NK-92 (cell line): Measurements from ENCODE around the gene FASTK.

ENCODE experiments used
- DNase-seq: peaks from one replicate; lab custom pipeline; 2025; ENCODE audit not compliant: unreplicated experiment; lab: John Stamatoyannopoulos, UW

FASTK gene

GRCh38 chr7:151068069-151068773 is 12.4 kb downstream of the FASTK start:
- DNase-seq: no peak

- DNase-seq: no peak
These were observed 14.2 kb downstream of the FASTK start for GRCh38 chr7:151066273-151066974.

GRCh38 chr7:151065516-151065915 is 15.1 kb downstream of the FASTK start:
- no peak for DNase-seq

GRCh38 chr7:151064993-151065392 is 15.6 kb downstream of the FASTK start:
- DNase-seq: no peak

GRCh38 chr7:151064454-151064853 is 16.2 kb downstream of the FASTK start:
- no peak for DNase-seq

GRCh38 chr7:151063212-151063561 is 17.4 kb downstream of the FASTK start:
- no peak for DNase-seq

- DNase-seq: no peak
These were observed 18.0 kb downstream of the FASTK start for GRCh38 chr7:151062399-151063211.

GRCh38 chr7:151062111-151062398 is 18.6 kb downstream of the FASTK start:
- DNase-seq: no peak

GRCh38 chr7:151061213-151062110 is 19.1 kb downstream of the FASTK start:
- no peak for DNase-seq

- no peak for DNase-seq
These were observed 20.0 kb downstream of the FASTK start for GRCh38 chr7:151060416-151061212.

GRCh38 chr7:151060113-151060415 is 20.5 kb downstream of the FASTK start:
- DNase-seq: no peak

- no peak for DNase-seq
These were observed 21.1 kb downstream of the FASTK start, which contains the start of gene SLC4A2 for GRCh38 chr7:151059367-151060112. TSS of gene SLC4A2 (plus strand) at chr7:151059589. CDS start at chr7:151061988, 2,399 bp downstream.

GRCh38 chr7:151058781-151059366 is 21.7 kb downstream of the FASTK start:
- DNase-seq: no peak

- DNase-seq: peak; percentile 93
These were observed 22.4 kb downstream of the FASTK start for GRCh38 chr7:151057989-151058780.

- no peak for DNase-seq
These were observed 23.1 kb downstream of the FASTK start, which contains the start of gene CDK5 for GRCh38 chr7:151057506-151057988. TSS of gene CDK5 (minus strand) at chr7:151057897. CDS start at chr7:151057848, 49 bp downstream.

GRCh38 chr7:151056666-151057505 is 23.7 kb downstream of the FASTK start:
- DNase-seq: no peak

GRCh38 chr7:151056283-151056665 is 24.3 kb downstream of the FASTK start:
- DNase-seq: no peak
